ENCODE measurements around the gene OR2A12.

The OR2A12 gene

DNA sequence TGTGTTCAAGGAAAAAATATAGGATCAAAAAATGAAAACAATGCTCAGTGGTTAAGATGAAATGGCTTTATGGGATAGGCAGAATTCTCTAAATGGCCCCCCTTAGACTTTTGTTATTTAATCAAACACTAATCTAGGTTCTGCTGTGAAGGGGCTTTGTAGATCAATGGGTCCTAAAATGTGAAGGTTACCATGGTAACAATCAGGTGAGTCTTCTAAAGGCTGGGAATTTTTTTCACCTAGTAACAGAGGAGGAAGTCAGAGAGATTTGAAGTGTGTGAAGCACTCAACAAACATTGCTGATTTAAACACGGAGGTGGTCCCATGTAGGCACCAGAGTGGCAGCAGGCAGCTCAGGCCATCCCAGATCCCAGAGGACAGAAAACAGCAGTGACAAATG lies 48.0 kb downstream of the OR2A12 start:
- no peaks in the 10 kb centered on the region for H3K4me1 ChIP-seq (ENCODE audit: low read length)
- no peak overlapping the region for H3K27ac ChIP-seq (ENCODE audit: low read length)
- TF ChIP-seq EZH2 (optimal IDR thresholded peaks at IDR 0.05; ENCODE audit: low read depth, low read length) (no peak), CTCF (IDR thresholded peaks at IDR 0.05; ENCODE audit: low read length) (no peak), EZH2phosphoT487 (IDR thresholded peaks at IDR 0.05; ENCODE audit: low read length) (no peak)

DNA sequence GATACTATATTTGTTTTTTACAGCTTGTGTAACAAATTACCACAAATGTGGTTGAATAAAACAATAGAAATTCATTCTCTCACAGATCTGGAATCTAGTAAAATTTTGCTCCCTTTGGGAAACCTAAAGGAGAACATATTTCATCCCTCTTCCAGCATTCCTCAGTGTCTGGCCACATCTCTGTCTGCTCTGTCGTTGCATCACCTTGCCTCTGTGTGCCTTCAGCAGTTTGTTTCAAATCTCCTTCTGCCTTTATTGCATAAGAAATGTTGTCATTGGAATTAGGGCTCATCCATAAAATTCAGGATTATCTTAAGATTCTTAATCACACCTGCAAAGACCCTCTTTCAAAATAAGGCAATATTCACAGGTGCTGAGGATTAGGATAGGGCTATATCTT lies 51.4 kb downstream of the OR2A12 start:
- DNase-seq = no peak
- no peak overlapping the region for H3K27ac ChIP-seq (ENCODE audit: low read length)
- no peak overlapping the region for H3K4me3 ChIP-seq (ENCODE audit: low read length)
- H3K4me2 ChIP-seq (ENCODE audit: low read depth, low read length) = no peak overlapping the region
- no peaks in the 10 kb centered on the region for H3K36me3 ChIP-seq (replicated peaks; ENCODE audit: insufficient read depth, low read length)
- H3K9me2 ChIP-seq (replicated peaks; ENCODE audit: insufficient read depth, low read length) = no peaks in the 10 kb centered on the region
- H3K9me3 ChIP-seq (replicated peaks; ENCODE audit: insufficient read depth, low read length) = no peaks in the 10 kb centered on the region
- H3K9ac ChIP-seq (ENCODE audit: low read length) = no peak overlapping the region
- H3K27me3 ChIP-seq (replicated peaks; ENCODE audit: insufficient read depth, low read length) = no peaks in the 10 kb centered on the region
- TF ChIP-seq CTCF (IDR thresholded peaks at IDR 0.05; ENCODE audit: low read length) = no peak
- H3K79me2 ChIP-seq (ENCODE audit: low read length) = no peaks in the 10 kb centered on the region
- H2AFZ ChIP-seq (ENCODE audit: low read length) = no peak overlapping the region
- H3F3A ChIP-seq (ENCODE audit: insufficient read depth, low read length) = no peaks in the 10 kb centered on the region
- H4K20me1 ChIP-seq (ENCODE audit: insufficient read depth, low read length) = no peaks in the 10 kb centered on the region
- no peaks in the 10 kb centered on the region for H3K4me1 ChIP-seq (ENCODE audit: low read length)

More for the DNA sequence above, 48.0 kb downstream of the OR2A12 start:
- no peak for DNase-seq
- Histone ChIP-seq H3K9me3 (replicated peaks; ENCODE audit: insufficient read depth, low read length) (no peaks in the 10 kb centered on the region), H2AFZ (ENCODE audit: low read length) (no peak overlapping the region), H3K27me3 (replicated peaks; ENCODE audit: insufficient read depth, low read length) (no peaks in the 10 kb centered on the region), H4K20me1 (ENCODE audit: insufficient read depth, low read length) (no peaks in the 10 kb centered on the region), H3K4me3 (ENCODE audit: low read length) (no peak overlapping the region), H3F3A (ENCODE audit: insufficient read depth, low read length) (no peaks in the 10 kb centered on the region), H3K79me2 (ENCODE audit: low read length) (no peaks in the 10 kb centered on the region), H3K36me3 (replicated peaks; ENCODE audit: insufficient read depth, low read length) (no peaks in the 10 kb centered on the region), H3K9ac (ENCODE audit: low read length) (no peak overlapping the region), H3K4me2 (ENCODE audit: low read depth, low read length) (no peak overlapping the region), H3K9me2 (replicated peaks; ENCODE audit: insufficient read depth, low read length) (no peaks in the 10 kb centered on the region)

DNA sequence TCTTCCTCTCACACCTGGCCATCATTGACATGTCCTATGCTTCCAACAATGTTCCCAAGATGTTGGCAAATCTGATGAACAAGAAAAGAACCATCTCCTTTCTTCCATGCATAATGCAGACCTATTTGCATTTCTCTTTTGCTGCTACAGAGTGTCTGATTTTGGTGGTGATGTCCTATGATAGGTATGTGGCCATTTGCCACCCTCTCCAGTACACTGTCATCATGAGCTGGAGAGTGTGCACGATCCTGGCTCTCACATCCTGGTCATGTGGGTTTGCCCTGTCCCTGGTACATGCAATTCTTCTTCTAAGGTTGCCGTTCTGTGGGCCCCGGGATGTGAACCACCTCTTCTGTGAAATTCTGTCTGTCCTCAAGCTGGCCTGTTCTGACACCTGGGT lies 56.1 kb downstream of the OR2A12 start:
- H3K27ac ChIP-seq (ENCODE audit: low read length) = no peak overlapping the region
- H3K36me3 ChIP-seq (replicated peaks; ENCODE audit: insufficient read depth, low read length) = no peaks in the 10 kb centered on the region
- H4K20me1 ChIP-seq (ENCODE audit: insufficient read depth, low read length) = no peaks in the 10 kb centered on the region
- no peaks in the 10 kb centered on the region for H3F3A ChIP-seq (ENCODE audit: insufficient read depth, low read length)
- no peak overlapping the region for H2AFZ ChIP-seq (ENCODE audit: low read length)
- TF ChIP-seq EZH2phosphoT487 (IDR thresholded peaks at IDR 0.05; ENCODE audit: low read length) (no peak), CTCF (IDR thresholded peaks at IDR 0.05; ENCODE audit: low read length) (no peak), EZH2 (optimal IDR thresholded peaks at IDR 0.05; ENCODE audit: low read depth, low read length) (no peak)
- no peaks in the 10 kb centered on the region for H3K9me2 ChIP-seq (replicated peaks; ENCODE audit: insufficient read depth, low read length)
- H3K4me3 ChIP-seq (ENCODE audit: low read length) = no peak overlapping the region
- no peak overlapping the region for H3K9ac ChIP-seq (ENCODE audit: low read length)
- no peaks in the 10 kb centered on the region for H3K4me1 ChIP-seq (ENCODE audit: low read length)
- no peaks in the 10 kb centered on the region for H3K79me2 ChIP-seq (ENCODE audit: low read length)
- H3K4me2 ChIP-seq (ENCODE audit: low read depth, low read length) = no peak overlapping the region
- no peaks in the 10 kb centered on the region for H3K9me3 ChIP-seq (replicated peaks; ENCODE audit: insufficient read depth, low read length)
- H3K27me3 ChIP-seq (replicated peaks; ENCODE audit: insufficient read depth, low read length) = no peaks in the 10 kb centered on the region
- no peak for DNase-seq
